NCI-H82 treated with DMSO at 0.1 percent for 48 hours (cell line): ENCODE data around the gene FXYD3.
A peak's percentile ranks its signal among the peaks of the same experiment; 100 is the strongest.
"Not testable (repeated sequence)": the region's sequence is repeated elsewhere in the genome, so short reads cannot be mapped to it uniquely, and the experiment has no call there.

Experiments
- DNase-seq: peaks from one replicate; lab custom pipeline; 2025; ENCODE audit not compliant: unreplicated experiment; lab: John Stamatoyannopoulos, UW

FXYD3 gene

DNA sequence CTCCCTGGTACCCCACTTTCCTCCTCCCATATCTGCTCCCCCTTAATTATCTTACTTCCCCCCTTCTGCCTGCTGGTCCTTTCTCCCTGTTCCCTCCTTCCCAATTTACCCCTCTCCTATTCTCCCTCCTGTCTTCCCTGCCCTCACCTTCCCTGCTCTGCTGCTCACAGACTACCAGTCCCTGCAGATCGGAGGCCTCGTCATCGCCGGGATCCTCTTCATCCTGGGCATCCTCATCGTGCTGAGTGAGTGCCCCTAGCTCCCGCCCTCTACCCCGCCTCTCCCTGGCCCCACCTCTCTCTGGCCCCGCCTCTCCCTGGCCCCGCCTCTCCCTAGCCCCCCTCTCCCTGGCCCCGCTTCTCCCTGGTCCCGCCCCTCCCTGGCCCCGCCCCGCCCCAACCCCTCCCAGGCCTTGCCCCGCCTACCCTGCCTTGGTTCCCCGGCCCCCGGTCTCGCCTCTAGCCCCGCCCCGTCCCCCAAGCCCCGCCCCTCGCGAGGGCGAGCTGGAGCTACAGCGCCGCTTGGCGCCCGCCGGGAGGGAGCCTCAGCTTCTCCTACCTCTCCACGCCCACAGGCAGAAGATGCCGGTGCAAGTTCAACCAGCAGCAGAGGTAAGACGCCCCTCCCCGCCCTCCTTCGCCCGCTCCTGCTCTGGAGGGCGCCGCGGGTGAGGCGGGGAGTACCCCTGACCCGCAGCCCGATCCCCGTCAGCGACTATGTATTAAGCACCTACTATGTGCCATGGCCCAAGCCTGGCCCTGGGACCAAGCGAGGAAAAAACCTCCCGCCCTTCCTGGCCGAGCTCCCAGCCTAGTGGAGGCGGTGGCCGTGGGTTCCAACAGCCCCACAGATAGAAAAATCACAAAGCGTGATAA lies 25.6 kb downstream of the FXYD3 start:
- DNase-seq = peak; percentile 72

DNA sequence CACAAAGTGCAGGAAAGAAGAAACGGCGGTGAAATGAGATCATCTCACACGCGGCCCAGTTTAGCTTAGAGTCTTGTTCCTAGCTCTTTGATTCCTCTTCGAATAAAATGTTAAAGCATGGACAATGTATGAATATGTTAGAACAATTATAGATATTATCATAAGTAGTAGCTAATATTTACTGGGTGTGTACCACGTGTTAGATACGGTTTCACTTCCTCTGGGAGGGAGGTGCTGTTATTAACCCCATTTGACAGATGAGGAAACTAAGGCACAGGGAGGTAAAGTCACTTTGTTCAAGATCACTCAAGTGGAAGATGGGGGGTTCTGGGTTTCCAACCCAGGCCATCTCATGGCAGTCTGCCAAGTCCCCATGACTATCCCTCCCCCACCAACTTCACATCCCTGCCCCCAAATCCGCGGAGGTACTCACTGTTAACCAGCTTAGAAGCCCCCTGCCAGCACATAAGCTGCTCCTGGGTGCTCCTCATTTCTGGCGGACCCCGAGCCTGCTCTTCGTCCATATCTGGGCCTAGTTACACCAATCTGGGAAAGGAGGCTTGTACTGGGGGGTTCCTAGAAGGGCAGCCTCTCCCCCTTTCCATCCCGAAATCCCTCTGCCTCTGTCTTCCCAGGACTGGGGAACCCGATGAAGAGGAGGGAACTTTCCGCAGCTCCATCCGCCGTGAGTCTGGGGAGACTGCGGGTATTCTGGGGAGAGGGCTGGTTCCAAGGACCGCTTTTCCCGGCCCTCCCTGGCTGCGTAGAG lies 26.4 kb downstream of the FXYD3 start:
- DNase-seq = peak; percentile 33

DNA sequence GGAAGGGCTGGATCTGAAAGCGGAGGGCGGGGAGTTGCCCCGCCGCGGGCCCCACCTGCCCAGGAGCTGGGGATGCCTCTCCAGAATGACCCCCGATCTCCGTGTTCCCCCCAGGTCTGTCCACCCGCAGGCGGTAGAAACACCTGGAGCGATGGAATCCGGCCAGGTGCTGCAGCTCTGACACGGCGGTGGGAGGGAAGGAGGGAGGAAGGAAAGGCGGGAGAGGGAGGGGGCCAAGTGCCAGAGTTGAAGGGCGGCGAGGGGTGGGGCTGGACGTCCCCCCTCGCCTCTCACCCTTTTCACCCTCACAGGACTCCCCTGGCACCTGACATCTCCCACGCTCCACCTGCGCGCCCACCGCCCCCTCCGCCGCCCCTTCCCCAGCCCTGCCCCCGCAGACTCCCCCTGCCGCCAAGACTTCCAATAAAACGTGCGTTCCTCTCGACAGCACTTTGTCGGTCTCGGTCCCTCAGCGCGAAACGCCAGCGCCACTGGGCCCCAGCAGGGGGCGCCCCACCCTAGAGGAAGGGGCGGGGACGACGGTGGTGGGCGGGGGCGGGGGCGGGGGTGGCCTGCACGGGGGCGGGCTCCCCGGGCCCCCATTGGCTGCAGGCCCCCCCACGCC lies 27.1 kb downstream of the FXYD3 start:
- DNase-seq = peak; percentile 23

GRCh38 chr19:35143231-35143715 lies 27.6 kb downstream of the FXYD3 start, which contains the start of gene FXYD7:
Gene FXYD7 (plus strand): TSS chr19:35143255. CDS start chr19:35143334, 79 bp downstream.
- DNase-seq = no peak

DNA sequence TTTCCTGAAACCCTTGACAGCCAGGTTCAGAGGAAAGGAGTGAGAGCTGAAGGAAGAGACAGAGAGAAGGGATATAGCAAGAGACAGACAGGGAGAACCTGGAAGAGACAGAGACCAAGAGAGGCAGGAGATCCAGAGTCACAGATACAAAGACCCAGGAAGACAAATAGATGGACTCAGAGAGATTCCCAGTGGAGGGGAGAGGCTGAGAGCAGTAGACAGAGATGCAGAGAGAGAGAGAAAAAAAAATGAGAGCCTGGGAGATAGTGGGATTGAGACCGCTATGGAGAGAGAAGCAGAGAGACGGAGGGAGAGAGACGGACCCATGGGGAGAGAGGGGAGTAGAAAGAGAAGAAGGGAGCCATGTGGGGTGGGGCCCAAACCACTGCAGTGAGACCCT lies 28.2 kb downstream of the FXYD3 start:
- DNase-seq = no peak

GRCh38 chr19:35144259-35144599 lies 28.6 kb downstream of the FXYD3 start:
- DNase-seq = no peak

DNA sequence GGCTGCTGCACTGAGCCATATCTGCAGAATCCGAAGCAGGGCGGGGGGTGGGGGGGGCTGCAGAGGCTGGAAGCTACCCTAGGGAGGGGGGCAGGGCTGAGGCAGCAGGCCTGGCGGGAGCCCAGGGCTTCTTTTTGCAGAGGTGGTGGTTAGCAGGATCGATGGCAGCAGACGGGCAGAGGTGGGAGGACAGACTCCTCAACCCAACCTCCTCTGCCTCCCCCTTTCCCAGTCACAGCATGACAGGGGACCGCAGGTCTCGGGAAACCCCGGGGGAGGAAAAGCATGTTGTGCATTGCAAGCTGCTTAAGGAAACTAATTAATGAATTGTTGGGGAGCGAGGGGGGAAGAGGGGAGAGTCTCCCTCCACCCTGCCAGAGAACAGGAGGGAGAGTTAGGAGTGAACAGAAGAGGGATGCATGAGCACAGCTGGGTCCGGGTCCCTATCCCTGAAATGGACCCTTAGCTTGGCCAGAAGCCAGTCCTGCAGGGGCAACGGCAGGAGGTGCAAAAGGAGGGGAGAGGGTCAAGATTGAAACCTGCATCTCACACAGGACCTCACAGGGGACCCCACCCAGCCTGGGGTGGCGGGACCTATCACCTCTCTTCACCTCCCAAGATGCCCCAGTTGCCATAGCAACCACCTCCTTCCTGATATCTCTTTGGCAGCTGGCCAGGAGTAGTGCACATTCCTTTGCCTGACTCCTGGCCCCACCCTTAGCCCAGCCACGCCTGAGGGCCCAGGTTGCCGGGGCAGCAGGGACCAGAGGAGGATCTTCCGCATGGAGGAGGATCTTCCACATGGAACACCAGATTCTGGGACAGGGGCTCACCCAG lies 29.2 kb downstream of the FXYD3 start:
- no peak for DNase-seq

- DNase-seq = no peak
Measured at GRCh38 chr19:35146746-35147459, 31.3 kb downstream of the FXYD3 start.

GRCh38 chr19:35149463-35149862 lies 33.8 kb downstream of the FXYD3 start:
- no peak for DNase-seq

GRCh38 chr19:35150445-35150844 lies 34.8 kb downstream of the FXYD3 start:
- DNase-seq = no peak

GRCh38 chr19:35151273-35152065 lies 35.8 kb downstream of the FXYD3 start:
- no peak for DNase-seq

DNA sequence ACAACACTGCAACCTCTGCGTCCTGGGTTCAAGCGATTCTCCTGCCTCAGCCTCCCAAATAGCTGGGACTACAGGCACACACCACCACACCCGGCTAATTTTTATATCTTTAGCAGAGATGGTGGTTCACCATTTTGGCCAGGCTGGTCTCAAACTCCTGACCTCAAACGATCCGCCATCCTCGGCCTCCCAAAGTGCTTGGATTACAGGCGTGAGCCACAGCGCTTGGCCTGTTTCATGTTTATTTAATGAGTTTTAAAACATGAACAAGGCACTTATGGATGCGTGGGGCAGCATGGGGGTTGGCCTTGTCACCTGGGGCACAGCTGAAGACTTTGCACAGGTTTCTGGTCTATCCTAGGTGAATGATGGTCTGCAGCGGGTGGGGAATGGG lies 37.5 kb downstream of the FXYD3 start:
- not testable (repeated sequence) for DNase-seq

DNA sequence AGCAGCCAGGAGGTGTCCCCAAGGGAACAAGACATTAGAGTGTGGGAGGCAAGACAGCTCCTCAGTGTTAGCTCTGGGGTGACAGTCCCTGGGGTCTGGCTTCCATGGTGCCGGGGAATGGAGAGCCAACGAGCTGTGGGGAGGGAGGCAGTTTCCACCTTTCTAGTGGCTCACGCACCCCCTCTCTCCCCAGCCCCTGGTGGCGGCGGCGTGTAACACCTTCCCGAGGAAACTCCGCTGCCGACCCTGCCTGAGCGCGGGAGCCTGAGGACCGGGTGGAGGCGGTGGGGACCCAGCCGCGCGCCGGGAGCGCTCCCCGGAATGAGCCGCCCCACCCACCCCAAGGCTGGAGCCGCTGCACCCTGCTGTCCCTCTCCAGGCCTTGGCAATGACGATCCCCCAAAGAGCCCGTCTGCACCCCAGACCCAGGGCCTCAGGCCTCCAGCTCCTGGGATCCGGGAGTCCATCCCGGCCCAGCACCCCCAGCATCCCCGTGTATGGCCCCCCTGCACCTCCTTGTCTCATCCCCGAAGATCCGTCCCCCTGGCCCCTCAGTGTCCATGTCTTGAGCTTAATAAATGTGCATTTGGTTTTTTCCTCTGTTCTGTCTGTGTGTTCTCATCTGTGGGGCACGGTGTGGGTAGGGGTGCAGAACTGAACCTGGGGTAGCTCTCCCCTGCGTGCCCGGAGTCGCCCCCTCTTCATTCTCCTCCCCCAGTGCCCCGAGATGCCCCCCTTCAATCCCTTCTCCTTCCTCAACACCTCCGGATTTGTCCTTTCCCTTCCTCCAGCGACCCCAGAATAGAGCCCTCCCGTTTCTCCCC lies 38.3 kb downstream of the FXYD3 start:
- no peak for DNase-seq

- DNase-seq = no peak
Measured at GRCh38 chr19:35154525-35155406, 39.1 kb downstream of the FXYD3 start, which contains the start of gene FXYD5. Gene FXYD5 (plus strand): TSS chr19:35154735. CDS start chr19:35155551, 816 bp downstream.

GRCh38 chr19:35155441-35155840 lies 39.8 kb downstream of the FXYD3 start:
- no peak for DNase-seq

- no peak for DNase-seq
Measured at GRCh38 chr19:35155981-35156672, 40.5 kb downstream of the FXYD3 start.

DNA sequence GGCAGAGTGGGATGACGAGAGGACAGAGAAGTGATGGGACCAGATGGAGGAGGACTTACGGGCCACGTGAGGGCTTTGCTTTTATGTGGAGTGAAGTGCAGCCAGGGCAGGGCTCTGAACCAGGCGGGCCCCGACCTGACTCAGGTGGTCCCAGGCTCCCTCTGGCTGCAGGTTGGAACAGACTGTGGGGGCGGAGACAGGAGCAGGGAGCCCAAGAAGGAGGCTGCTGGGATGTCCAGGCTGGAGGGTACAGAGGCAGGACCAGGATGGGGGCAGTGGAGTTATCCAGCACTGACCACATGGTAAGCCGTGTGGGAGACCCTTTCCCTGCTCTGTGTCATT lies 41.0 kb downstream of the FXYD3 start:
- no peak for DNase-seq
